H9 (cell line): ENCODE measurements around the gene TMEM174. TPM values are rescaled to one million over a fixed set of nuclear protein-coding genes. Genes with fewer than 3 reads are reported as not detected.

Experiments used
- DNase-seq: peaks from one replicate; pipeline ENCODE4 v3.0.0-alpha.2; 2017
- H2AFZ ChIP-seq: one replicate; pipeline ENCODE4 v1.6.1; 2013; ENCODE audit warnings: mild to moderate bottlenecking, low read length, control low read depth, moderate library complexity
- H2AK5ac ChIP-seq: 2 replicates; pipeline ENCODE4 v1.6.1; 2013; ENCODE audit warnings: low read length, control low read depth, mixed read lengths; ENCODE audit not compliant: insufficient read length
- H2BK120ac ChIP-seq: one replicate; pipeline ENCODE4 v1.6.1; 2013; ENCODE audit warnings: low read depth, mild to moderate bottlenecking, low read length, control low read depth, inconsistent platforms; ENCODE audit not compliant: poor library complexity, severe bottlenecking
- H2BK12ac ChIP-seq: 2 replicates; pipeline ENCODE4 v1.6.1; 2013; ENCODE audit warnings: low read length, control low read depth, mixed read lengths, low read depth; ENCODE audit not compliant: insufficient read length
- H2BK15ac ChIP-seq: 2 replicates; pipeline ENCODE4 v1.6.1; 2013; ENCODE audit warnings: low read depth, low read length, control low read depth
- H2BK20ac ChIP-seq: one replicate; pipeline ENCODE4 v1.6.1; 2013; ENCODE audit warnings: low read depth, mild to moderate bottlenecking, low read length, control low read depth, inconsistent platforms; ENCODE audit not compliant: poor library complexity, severe bottlenecking
- H2BK5ac ChIP-seq: 2 replicates; pipeline ENCODE4 v1.6.1; 2013; ENCODE audit warnings: low read length, control low read depth, mixed read lengths; ENCODE audit not compliant: insufficient read length
- H3K14ac ChIP-seq: 2 replicates; pipeline ENCODE4 v1.6.1; 2013; ENCODE audit warnings: low read length, control low read depth; ENCODE audit not compliant: insufficient read depth
- H3K18ac ChIP-seq: 2 replicates; pipeline ENCODE4 v1.6.1; 2013; ENCODE audit warnings: low read depth, mild to moderate bottlenecking, mixed read lengths, low read length, control low read depth; ENCODE audit not compliant: insufficient read length
- H3K23ac ChIP-seq: 2 replicates; pipeline ENCODE4 v1.6.1; 2013; ENCODE audit warnings: low read length, control low read depth, mixed read lengths, low read depth; ENCODE audit not compliant: insufficient read length
- H3K23me2 ChIP-seq: 2 replicates; pipeline ENCODE4 v1.6.1; 2013; ENCODE audit warnings: low read depth, mild to moderate bottlenecking, mixed read lengths, low read length, control low read depth; ENCODE audit not compliant: insufficient read length, poor library complexity, severe bottlenecking
- H3K27ac ChIP-seq: 2 replicates; pipeline ENCODE4 v1.5.1; 2013; ENCODE audit warnings: low read length, control low read depth, mixed read lengths, low read depth; ENCODE audit not compliant: insufficient read length
- H3K27me3 ChIP-seq: 2 replicates; pipeline ENCODE4 v1.6.1; 2013; ENCODE audit warnings: low read length, control low read depth, inconsistent platforms; ENCODE audit not compliant: insufficient read depth
- H3K4ac ChIP-seq: 2 replicates; pipeline ENCODE4 v1.6.1; 2013; ENCODE audit warnings: low read depth, mild to moderate bottlenecking, control low read depth, inconsistent platforms, low read length, moderate library complexity
- H3K4me1 ChIP-seq: 2 replicates; pipeline ENCODE4 v1.6.1; 2013; ENCODE audit warnings: low read length, control low read depth, inconsistent platforms; ENCODE audit not compliant: insufficient read depth
- H3K4me2 ChIP-seq: 2 replicates; pipeline ENCODE4 v1.6.1; 2013; ENCODE audit warnings: low read length, control low read depth, mixed read lengths; ENCODE audit not compliant: insufficient read length, insufficient read depth
- H3K56ac ChIP-seq: 2 replicates; pipeline ENCODE4 v1.6.1; 2013; ENCODE audit warnings: low read depth, mild to moderate bottlenecking, mixed read lengths, low read length, control low read depth; ENCODE audit not compliant: insufficient read length
- H3K79me1 ChIP-seq: 2 replicates; pipeline ENCODE4 v1.6.1; 2013; ENCODE audit warnings: low read depth, mild to moderate bottlenecking, moderate library complexity, low read length, control low read depth, inconsistent platforms; ENCODE audit not compliant: insufficient read depth, poor library complexity, severe bottlenecking
- H3K79me2 ChIP-seq: 2 replicates; pipeline ENCODE4 v1.6.1; 2013; ENCODE audit warnings: low read length, control low read depth, inconsistent platforms; ENCODE audit not compliant: insufficient read depth
- H3K9ac ChIP-seq: 2 replicates; pipeline ENCODE4 v1.6.1; 2013; ENCODE audit warnings: low read length, control low read depth, mixed read lengths; ENCODE audit not compliant: insufficient read length; ENCODE audit errors: extremely low read depth
- H3K9me3 ChIP-seq: one replicate; pipeline ENCODE4 v1.6.1; 2013; ENCODE audit warnings: low read depth, low read length, inconsistent platforms; ENCODE audit not compliant: control insufficient read depth
- H3T11ph ChIP-seq: one replicate; pipeline ENCODE4 v1.6.1; 2013; ENCODE audit warnings: mild to moderate bottlenecking, low read length, control low read depth, inconsistent platforms
- H4K20me1 ChIP-seq: one replicate; pipeline ENCODE4 v1.6.1; 2013; ENCODE audit not compliant: control insufficient read depth, insufficient read length, insufficient read depth
- H4K5ac ChIP-seq: 2 replicates; pipeline ENCODE4 v1.6.1; 2013; ENCODE audit warnings: low read depth, mild to moderate bottlenecking, mixed read lengths, low read length, control low read depth; ENCODE audit not compliant: insufficient read length
- H4K8ac ChIP-seq: replicated peaks from 2 replicates; pipeline ENCODE4 v1.6.1; 2013; ENCODE audit warnings: low read length, control low read depth, mixed read lengths, low read depth; ENCODE audit not compliant: insufficient read length
- H4K91ac ChIP-seq: 2 replicates; pipeline ENCODE4 v1.6.1; 2013; ENCODE audit warnings: low read depth, mild to moderate bottlenecking, moderate library complexity, mixed read lengths, low read length, control low read depth; ENCODE audit not compliant: insufficient read length
- H3K27ac Mint-ChIP-seq, 3 experiments: 2 replicates in 2 of 3; 3 replicates in 1 of 3; pipeline ENCODE4 v1.8.0; 2020 to 2021; ENCODE audit warnings: mixed read lengths in 3 of 3, mild to moderate bottlenecking in 1 of 3, moderate library complexity in 1 of 3
- H3K27me3 Mint-ChIP-seq: 2 replicates; pipeline ENCODE4 v1.8.0; 2021; ENCODE audit warnings: low read depth, mild to moderate bottlenecking, moderate library complexity, mixed read lengths
- H3K36me3 Mint-ChIP-seq, 3 experiments: 2 replicates in 2 of 3; 3 replicates in 1 of 3; pipeline ENCODE4 v1.8.0; 2020 to 2021; ENCODE audit warnings: low read depth in 3 of 3, mixed read lengths in 3 of 3; ENCODE audit not compliant: insufficient read depth in 1 of 3
- H3K4me1 Mint-ChIP-seq, 2 experiments: 2 replicates each; pipeline ENCODE4 v1.8.0; 2020; ENCODE audit warnings: mixed read lengths in 2 of 2
- H3K4me3 Mint-ChIP-seq, 2 experiments: 2 replicates in 1 of 2; 3 replicates in 1 of 2; pipeline ENCODE4 v1.8.0; 2020 to 2021; ENCODE audit warnings: mild to moderate bottlenecking in 2 of 2, mixed read lengths in 2 of 2, moderate library complexity in 1 of 2
- H3K9me3 Mint-ChIP-seq, 2 experiments: 2 replicates in 1 of 2; 3 replicates in 1 of 2; pipeline ENCODE4 v1.8.0; 2020; ENCODE audit warnings: mild to moderate bottlenecking in 2 of 2, mixed read lengths in 2 of 2, moderate library complexity in 1 of 2
- WGBS: extraction: QIAGEN DNeasy Blood & Tissue Kit; methylation state at CpG from one replicate; pipeline ENCODE4 v1.1.7; 2013; ENCODE audit warnings: missing lambda C conversion rate, low lambda C conversion rate, mixed read lengths; ENCODE audit not compliant: insufficient read length; ENCODE audit errors: extremely low coverage; 5-methylcytosine and 5-hydroxymethylcytosine counted together
- total RNA-seq: library from RNA; stranded (reverse); gene quantifications from 2 replicates; pipeline ENCODE4 v1.2.1, GENCODE V29; 2021
- TF ChIP-seq, protein P1 (sequence below): fragments of 200-600 bp; sonication (generic); conservative IDR thresholded peaks from 3 replicates; pipeline ENCODE4 v1.8.0; 2021; ENCODE audit warnings: antibody characterized with exemption, mild to moderate bottlenecking

The TMEM174 gene
- total RNA-seq, 1 experiment from 2014 or later = not detected

DNA sequence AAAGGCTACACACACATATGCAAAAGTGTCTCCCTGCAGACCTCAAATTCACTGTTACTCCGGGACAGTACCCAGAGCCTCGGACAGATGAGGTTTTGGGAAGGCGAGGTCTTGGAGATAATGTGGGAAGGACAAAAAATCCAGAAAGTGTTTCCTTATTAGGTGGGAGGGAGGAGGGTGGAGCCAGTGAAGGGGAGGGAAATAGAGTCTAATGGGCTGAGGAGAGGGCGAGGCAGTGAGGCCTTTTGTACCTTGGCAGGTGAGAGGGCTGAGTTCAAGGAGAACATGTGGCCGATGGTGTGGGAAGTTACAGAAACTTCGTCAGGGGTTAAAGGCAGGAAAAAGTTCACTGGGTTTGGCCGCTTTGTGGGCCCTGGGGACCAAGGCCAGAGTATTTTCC lies 22.1 kb upstream of the TMEM174 start:
- TF ChIP-seq, protein P1, sequence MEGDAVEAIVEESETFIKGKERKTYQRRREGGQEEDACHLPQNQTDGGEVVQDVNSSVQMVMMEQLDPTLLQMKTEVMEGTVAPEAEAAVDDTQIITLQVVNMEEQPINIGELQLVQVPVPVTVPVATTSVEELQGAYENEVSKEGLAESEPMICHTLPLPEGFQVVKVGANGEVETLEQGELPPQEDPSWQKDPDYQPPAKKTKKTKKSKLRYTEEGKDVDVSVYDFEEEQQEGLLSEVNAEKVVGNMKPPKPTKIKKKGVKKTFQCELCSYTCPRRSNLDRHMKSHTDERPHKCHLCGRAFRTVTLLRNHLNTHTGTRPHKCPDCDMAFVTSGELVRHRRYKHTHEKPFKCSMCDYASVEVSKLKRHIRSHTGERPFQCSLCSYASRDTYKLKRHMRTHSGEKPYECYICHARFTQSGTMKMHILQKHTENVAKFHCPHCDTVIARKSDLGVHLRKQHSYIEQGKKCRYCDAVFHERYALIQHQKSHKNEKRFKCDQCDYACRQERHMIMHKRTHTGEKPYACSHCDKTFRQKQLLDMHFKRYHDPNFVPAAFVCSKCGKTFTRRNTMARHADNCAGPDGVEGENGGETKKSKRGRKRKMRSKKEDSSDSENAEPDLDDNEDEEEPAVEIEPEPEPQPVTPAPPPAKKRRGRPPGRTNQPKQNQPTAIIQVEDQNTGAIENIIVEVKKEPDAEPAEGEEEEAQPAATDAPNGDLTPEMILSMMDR = no peak
- no peaks in the 10 kb centered on the region for H3K9me3 ChIP-seq
- no peaks in the 10 kb centered on the region for H3K27me3 ChIP-seq
- H3K23me2 ChIP-seq = no peaks in the 10 kb centered on the region
- H3K56ac ChIP-seq = no peak overlapping the region
- Mint-ChIP-seq H3K27ac (peak overlapping the region in 1 of 3 experiments; percentile 42; a peak in 1 of 7 replicates), H3K27me3 (peaks cover 3% of the 10 kb centered on the region), H3K4me1 (peaks cover 8 to 10% of the 10 kb centered on the region in 2 experiments; a peak in 3 of 4 replicates), H3K36me3 (no peaks in the 10 kb centered on the region), H3K9me3 (no peaks in the 10 kb centered on the region), H3K4me3 (no peak overlapping the region)
- no peaks in the 10 kb centered on the region for H3K4me1 ChIP-seq
- no peak overlapping the region for H2BK12ac ChIP-seq
- WGBS = no CpG with 5 or more reads among the region's 7 CpGs
- H3K79me1 ChIP-seq = no peaks in the 10 kb centered on the region
- no peak overlapping the region for H2BK5ac ChIP-seq
- H3K4me2 ChIP-seq = no peak overlapping the region
- no peak overlapping the region for H2BK15ac ChIP-seq
- H3K23ac ChIP-seq = no peak overlapping the region
- DNase-seq = no peak
- H3K4ac ChIP-seq = no peak overlapping the region
- no peak overlapping the region for H2AK5ac ChIP-seq
- H3T11ph ChIP-seq = no peak overlapping the region
- no peak overlapping the region for H2BK20ac ChIP-seq
- no peaks in the 10 kb centered on the region for H4K20me1 ChIP-seq
- H3K9ac ChIP-seq = no peak overlapping the region
- H4K5ac ChIP-seq = no peak overlapping the region
- no peak overlapping the region for H2BK120ac ChIP-seq
- H3K27ac ChIP-seq = no peak overlapping the region
- H4K91ac ChIP-seq = no peak overlapping the region
- no peak overlapping the region for H4K8ac ChIP-seq
- no peak overlapping the region for H3K18ac ChIP-seq
- no peak overlapping the region for H2AFZ ChIP-seq
- H3K14ac ChIP-seq = no peak overlapping the region
- no peaks in the 10 kb centered on the region for H3K79me2 ChIP-seq
